Hippocampal formation (tissue), 2 donors: ENCODE data around the gene TAF4.

Source experiments
- DNase-seq, 2 donors: peaks; one replicate each; lab custom pipeline; 2025; lab: John Stamatoyannopoulos, UW

Gene TAF4

DNA sequence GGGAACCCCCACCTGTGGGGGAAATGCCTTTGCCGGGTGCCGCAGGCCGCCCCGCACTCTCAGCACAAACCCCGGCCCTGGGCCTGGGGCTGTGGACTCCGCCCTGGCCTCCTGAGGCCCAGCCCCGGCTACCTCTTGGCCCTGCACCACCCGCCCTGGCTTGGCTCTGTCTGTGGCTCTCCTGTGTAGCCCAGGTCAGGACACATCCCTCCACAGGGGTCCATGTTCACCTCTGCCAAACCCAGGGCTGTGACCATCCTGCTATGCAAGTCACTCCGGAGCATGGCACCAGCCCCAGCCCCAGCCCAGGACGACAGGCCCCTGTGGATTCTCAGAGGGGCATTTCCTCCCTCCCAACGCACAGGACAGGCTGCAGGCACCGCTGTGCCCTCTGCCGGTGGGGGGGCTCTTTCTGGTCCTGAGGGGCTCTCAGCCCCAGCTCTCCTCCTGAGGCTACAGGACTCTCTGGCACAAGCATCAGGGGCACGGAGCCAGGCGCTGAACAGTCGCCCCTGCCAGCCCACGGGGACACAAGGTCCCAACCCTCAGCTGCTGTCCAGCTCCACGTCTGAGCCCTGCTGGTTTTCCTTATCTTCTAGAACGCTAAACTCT is 45.7 kb downstream of the TAF4 start:
- no peak for DNase-seq

DNA sequence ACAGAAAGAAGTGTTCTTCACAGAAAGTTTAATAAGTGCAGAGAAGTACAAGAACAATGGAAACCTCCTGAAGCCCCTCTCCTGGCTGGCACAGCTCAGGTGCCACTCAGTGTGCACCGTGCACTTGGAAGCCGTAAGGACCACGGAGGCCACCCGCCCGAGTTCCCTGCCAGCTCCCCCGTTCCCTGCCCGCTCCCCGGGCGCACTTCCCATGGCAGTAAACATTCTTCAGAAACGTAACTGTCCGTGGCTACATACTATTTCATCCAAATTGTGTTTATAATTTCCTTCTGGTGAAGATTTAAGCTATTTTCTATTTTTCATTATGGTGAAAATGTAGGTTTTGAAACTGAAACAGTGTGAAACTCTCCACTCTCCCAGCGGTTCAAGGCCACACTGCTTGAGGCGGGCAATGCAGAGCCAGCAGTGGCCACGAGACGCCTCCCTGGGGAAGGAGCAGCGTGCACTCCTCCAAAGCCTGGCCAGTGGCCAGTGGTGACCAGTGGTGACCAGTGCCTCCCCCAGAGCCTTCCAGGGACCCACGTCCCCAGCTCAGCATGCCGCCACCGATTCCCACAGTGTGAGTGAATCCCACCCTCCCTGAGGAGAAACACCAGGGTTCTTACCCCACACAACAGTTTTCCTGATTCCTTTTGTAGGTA is 46.4 kb downstream of the TAF4 start:
- DNase-seq = no peak

DNA sequence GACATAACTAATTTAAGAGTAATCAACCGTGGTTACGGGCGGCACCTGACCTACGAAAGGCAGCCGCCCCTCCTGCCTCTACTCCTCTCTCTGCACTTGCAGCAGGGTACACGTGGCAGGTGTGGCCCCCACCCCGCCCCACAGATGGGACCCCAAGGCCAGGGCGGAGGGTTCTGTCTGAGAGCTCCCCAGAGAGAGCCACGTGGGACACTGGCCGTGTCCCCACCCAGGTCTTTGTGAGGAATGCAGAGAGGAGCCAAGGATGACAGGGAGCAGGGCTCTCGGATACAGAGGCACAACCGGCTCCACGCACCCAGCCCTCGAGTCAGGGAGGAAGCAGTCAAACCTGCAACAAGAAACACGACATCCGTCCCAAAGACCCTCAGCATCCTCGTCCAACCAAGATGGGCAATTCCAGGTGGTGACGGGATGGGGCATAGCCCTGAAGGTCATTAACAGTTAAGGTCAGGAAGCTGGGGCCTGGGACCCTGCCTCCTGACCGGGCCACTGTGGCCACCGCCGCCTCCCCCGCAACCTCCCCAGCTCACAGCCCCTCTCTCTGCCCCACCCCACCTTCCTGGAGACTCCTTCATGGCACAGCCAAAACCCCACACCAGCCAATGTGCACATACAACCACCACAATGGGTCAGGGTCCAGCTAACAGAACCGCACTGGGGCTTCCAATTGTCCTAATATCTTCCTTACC is 47.1 kb downstream of the TAF4 start:
- no peak for DNase-seq

DNA sequence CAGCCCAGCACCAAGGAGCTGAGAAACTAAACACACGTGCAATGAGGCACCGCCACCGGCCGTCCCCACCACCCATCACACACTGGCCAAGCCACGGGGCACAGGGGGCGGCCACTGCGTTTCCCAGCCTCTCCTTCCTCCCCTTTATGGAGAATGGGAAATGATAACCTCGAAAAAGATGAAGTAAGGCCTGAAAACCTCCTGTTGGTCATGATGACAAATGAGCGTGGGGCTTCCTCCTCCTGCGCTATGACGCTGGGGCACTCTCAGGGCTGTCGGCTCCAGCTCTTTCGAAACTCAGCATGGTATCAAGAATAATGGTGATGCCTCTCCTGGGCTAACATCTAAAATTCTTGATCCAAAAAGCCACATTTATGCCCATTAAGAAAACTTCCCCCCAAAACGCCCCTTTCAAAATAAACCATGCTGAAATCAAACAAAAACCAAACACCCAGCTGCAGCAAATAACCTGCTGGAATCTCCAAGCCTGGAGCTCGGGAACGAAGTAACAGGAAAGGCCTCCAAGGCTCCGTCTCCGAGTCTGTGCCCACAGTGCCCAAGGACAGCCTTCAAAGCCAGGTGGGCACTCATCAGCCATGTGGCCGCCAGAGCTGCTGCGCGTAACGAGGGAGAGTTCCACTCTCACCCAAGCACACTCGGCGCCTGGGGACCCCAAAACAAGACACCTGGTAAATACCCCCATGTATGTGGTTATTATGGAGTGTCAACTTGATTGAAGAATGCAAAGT is 50.0 kb downstream of the TAF4 start:
- DNase-seq = no peak

DNA sequence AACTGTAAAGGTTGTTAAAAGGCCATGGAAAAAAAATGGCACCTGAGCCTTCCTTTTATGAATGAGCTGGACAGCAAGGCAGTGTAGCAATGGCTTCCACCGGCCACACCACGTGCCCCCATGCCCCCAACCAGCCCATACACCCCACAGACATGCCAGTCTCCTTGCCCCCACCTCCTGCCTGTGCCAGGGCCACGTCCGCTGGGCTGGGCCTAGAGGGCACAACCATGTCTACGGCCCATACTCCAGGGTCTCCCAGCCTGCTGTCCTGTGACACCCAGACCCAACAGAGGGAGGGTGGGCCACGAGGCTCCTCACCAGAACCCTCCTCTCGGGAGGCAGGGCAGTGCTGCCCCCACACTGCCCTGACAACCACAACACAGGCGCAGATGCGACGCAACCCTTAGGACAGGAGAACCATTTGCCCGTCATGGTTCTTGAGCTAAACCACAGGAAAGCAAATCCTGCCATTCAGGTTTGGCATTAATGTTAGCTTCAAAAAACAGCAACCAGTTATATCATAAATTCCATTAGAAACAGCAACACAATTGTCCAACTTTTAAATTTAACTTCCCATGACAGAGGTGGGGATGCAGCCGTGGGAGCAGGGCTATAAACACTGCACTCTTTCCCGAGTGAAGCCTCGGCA is 50.7 kb downstream of the TAF4 start:
- no peak for DNase-seq

DNA sequence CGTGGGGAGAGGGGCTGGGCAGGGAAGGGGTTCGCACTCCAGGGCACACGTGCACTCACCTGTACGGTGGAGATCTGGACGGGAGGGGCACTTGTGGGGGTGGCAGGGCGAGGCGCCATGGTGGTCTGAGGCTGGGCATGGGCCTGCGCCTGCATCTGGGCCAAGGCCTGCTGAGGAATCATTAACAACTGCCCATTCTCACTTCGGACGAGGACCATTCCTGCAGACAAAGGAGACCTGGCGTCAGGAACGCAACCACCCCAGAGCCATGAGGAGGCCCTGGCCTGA is 51.2 kb downstream of the TAF4 start:
- no peak for DNase-seq

DNA sequence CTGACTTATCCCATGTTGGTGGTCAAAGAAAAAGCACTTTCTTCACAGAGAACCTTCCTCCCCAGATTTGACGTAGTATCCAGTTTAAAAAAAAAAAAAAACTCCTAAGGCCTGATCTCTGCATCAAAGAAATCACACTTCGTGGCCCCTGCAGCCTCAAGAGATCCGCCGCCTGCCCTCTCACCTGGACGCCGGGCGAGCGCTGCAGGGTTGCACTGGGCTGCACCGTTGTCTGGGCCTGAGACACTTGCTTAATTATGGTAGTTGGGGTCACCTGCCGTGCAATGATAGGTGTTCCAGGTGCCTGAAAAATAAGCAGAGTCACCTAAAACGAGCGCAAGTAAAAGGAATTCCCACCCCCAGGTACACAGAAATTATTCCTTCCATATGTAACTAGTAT is 53.0 kb downstream of the TAF4 start:
- no peak for DNase-seq

DNA sequence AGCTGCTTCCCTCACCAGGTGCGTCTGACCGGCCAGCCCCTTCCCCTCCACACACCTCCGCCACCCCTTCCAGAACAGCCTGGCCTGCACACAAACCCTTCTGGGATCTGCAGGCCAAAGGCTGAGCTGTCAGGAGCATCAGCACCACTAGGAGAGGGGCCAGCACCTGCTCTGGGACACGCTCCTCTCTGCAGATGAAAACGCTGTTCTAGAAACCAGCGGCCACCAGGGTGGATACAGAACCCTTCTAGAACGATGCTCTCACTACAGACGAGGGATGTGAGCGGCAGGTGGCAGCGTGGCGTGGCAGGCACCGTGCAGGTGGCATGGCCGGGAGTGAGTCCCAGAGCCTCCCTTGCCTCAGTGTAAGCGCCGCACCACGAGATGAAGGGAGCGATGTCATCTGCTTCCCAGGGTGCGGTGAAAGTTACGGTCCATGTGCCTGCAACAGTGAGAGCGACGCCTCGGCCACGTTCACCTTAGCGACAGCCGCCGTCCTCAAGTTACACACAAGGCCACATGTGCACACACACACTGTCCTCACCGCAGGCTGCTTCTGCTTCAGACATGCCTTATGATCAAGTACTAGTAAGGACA is 53.6 kb downstream of the TAF4 start:
- no peak for DNase-seq

DNA sequence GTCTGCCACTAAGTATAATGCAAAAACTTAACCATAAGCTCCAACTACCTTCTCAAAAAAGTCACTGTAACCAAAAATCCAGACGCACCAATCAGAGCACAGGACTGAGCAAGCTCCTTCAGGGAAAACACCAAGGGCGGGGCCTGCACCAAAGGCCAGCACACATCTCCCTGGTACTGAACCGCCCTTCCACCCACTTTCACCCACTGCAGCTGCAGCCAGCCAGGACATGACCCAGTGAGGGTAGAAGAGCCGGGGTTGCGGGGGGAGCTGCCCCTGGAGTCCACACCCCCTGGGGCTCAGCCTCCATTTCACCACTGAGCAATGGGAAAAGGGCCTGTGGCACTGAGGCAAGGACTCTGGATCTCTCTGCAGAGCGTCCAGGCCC is 54.3 kb downstream of the TAF4 start:
- no peak for DNase-seq

DNA sequence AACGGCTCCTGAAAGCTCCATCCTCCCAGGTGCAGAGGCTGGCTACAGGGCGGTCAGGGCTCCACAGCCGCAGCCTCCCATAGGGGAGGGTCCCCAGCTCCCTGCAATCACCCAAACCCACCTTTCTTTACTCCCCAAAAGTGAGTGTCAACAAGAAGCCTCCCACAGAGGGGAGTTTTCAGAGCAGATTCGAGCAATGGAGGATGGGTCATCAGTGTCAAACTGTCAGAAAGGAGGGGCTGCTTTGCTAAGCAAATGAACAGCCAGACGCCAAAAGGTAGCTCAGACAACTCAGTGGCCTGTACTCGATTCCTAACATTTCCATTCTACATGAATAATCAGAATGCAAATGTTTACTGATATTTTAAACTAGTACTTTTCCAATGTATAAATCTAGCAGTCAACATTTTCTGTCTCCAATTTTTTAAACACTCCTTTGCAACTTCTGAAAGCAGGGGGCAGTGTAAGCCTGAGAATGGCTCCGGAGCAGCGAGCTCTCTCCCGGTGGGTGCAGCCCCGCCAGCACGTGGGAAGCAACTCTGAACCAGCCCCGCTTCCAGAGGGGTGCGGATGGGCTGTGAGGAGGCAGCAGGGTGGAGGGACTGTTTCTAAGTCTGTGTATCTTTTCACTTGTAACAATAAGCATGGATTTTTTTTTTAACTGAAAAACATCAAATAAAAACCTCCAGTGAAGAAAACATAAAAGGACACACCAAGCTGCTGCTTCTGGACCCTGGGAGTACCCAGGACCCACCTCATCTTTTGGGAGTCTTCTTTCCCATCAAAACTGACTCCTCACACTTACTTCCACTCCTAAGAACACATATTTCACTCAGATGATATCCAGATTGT is 54.9 kb downstream of the TAF4 start:
- DNase-seq = peak; percentile 26 to 55

DNA sequence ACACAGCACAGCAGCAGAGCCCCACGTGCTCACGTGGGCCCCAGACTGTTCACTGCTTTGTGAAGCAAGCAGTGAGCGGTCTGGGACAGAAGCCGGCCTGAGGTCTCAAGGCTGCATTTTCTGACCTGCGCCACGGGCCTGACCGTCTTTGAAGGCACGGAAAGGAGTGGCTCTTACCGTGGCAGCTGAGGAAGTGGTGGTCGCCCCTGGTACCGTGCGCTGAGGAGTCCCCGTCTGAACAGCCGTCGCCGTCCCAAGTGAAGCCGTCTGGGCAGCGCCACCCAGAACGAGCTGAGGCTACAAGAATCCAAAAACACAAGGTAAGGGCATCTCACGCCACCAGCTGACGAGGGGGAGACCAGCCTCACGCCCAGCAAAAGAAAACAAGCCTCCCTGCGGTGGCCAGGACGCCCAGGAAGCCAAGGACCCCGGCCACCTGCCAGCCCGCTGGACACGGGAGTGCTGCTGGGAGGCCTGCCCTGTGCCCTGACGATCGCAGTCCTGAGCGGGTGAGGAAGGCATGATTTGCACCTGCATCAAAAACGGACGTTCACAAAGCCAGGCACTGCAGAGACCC is 55.7 kb downstream of the TAF4 start:
- DNase-seq = no peak

DNA sequence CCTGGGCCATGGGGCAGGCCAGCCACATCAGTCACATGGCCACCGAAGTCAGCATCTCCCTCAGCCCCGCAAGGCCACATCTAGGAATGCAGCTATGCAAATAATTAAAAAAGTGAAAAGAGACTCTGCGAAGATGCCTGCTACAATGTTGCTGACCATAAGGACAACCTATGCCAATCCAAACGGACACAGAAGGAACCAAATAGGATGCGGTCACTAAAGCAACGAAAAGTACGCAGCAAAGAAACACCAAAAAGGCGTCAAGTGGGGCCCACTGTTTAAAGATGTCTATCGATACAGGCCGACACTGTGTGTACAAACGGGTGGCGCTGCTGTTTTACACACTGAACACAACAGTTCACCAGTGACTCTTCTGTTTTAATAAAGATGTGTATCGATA is 56.4 kb downstream of the TAF4 start:
- no peak for DNase-seq

DNA sequence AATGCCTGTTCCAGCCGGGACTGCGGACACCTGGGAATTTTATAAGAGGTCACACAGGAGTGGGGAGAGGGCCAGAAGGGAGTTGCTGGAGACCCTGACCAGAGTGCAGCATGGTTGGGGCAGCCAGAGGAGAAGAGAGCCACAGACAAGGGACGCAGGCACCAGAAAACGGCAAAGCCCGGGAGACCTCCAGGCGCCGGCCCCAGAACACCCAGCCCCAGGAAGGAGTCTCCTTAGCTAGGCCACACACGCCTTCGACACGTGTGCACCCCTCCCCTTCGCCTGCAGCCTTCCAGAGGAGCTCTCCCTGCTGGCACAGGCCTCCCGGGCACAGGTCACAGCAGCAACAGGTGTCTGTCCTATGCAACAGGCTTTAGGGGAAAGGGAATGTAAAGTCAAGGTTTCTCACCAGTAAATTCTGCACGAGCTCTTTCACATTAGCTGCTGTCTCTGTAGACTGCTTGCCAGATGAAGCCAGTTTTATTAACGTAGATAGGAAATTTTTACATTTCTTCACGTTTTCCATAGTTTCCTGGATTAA is 57.0 kb downstream of the TAF4 start:
- no peak for DNase-seq

DNA sequence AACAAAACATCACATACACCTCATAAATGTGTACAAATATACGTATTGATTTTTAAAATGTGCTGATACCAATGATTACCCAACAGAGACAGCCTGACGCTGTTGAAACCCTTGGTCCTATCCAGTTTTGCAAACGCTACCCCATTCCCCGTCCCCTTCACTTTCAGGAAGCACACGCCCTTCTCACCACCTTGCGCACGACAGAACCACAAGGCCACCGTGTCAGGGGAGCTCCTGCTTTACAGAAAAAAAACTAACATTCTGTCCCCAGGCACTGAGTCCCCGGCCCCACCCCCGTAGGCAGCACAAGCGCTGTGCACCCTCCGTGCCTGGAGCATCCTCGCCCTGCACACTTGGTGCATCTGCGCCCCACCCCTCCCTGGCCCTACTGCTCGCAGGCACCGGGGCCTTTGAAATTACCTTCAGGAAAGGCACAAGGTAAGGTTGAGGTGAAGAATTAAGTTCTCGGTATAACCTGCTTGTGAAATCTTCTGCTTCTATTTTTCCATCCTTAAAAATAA is 58.5 kb downstream of the TAF4 start:
- no peak for DNase-seq

DNA sequence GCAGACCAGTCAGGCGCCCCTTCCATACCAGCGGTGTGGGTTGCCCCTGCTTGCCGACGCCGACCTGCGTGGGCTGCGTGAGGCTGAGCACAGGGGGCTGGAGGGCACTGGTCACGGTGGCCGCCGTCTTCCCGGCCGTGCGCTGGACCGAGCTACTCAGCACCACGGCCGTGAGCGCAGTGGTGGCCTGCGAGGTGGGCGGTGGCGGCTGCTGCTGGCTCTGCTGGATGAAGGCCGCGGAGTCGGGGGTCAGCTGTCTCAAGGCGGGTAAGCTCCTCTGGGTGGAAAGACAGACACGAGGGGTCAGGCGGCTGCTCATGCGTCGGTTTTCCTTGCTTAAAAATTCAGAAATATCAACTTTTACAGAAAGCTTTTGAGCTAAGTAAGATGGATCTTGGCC is 59.2 kb downstream of the TAF4 start:
- DNase-seq = no peak

DNA sequence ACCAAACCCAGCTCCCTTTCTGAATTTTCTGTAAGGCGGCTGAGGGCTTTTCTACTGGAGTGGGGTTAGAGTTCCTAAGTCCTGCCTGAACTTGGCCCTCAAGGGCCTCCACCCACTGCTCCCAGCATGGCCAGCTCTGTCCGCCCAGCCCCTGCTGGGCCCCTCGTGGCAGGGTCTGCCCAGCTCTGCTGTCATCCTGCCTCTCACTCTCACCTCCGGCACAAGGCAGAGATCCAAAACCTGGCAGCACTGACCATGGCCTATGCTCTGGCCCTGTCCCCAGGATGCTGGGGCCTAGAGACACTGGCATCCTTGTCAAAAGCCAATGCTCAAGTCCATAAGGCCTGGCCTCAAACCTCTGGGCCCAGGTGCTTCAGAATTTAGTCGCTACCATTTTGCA is 61.1 kb downstream of the TAF4 start:
- no peak for DNase-seq

DNA sequence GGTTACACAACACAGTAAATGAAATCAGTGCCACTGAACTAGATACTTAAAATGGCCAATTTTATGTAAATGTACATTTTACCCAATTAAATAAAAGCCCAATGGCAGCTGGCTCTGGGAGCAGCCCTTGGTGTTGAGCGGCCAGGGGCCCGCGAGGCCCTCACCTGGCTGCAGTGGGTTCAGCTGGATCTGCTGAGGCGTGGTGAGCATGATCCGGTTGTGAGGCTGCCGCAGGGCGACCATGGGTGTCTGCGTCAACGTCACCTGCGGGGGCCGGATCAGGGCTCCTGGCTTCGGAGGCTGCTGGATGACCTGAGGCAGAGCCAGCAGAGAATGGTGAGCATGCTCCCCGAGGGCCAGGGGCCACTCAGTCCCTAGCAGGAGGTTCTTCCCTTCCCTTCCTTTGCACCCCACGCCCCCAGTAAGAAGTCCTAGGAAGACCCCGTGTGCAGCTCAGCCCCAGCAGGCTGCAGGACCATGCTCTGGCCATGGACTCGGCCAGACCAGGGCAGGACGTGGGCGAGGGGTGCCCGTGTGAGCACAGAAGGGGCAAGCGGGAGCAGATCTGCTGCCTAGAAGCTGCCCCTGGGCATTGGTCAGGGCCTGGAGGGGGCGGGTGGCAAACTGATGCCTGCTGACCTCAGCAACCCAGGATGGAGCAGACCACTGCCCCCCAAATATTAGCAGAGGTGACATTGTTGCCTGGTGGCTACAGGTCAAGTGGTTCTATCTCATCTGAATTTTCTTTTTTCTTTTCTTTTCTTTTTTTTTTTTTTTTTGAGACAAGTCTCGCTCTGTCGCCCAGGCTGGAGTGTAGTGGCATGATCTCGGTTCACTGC is 61.9 kb downstream of the TAF4 start:
- no peak for DNase-seq

DNA sequence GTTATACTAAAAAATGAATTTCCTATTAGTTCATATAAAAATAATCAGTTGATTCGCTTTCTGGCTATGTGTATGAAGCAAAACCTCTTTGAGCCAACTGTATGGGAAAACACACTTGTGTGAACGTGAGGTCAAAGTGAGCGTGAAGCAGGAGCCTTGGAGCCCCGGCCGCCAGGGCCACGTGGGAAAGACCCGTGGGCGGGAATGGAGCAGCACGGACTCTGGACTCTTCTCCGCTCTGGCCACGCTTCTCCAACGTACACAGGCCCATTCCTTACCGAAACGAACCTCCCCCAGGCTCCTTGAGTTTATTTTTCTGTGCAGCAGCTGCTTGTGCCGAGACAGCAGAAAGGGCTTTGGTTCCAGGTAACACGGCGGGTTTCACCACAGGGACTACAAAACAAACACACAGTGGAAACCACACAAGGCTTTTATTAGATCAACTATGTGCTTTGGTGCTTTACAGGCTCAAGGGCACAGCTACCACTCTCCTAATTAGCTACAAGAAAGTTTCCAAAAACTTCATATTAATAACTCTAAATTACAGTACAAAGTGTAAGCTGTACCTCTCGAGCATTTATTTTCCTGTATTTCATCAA is 62.7 kb downstream of the TAF4 start:
- no peak for DNase-seq

DNA sequence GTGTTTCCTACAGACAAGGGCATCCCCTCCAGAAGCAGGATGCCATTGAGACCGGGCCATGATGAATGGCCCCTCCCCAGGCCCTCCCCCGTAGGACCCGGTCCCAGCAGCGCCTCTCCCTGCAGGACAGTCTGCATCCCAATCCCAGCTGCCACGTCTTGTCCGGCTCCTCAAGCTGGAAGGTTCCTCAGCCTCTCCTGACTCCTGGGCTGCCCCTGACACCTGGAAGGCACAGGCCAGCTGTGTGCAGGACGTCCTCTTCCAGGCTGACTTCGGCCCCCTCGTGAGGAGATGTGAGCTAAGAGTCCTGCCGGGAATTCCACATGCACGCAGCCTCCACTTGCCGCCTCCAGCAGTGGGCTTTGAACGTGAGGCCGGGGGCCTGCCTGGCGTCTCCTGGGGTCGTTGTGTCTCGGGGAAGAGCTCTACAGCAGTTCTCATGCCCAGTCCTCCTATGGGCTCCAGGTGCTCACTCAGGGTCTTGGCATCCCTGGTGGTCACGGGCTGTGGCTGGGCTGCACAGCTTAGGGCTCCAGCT is 64.4 kb downstream of the TAF4 start:
- DNase-seq = no peak
